Inflammatory macrophage (primary cell): ENCODE data around the gene BBOX1.
"Not testable (repeated sequence)": the region's sequence is repeated elsewhere in the genome, so short reads cannot be mapped to it uniquely, and the experiment has no call there.

Experiments used
- DNase-seq, 2 donors: peaks; one replicate each; pipeline ENCODE4 v3.0.0-alpha.2; 2020 to 2022
- total RNA-seq, 18 experiments: gene quantifications; one replicate each; lab custom pipeline; 2026; ENCODE audit warnings: mixed read lengths in 6 of 18, inconsistent platforms in 2 of 18; lab: John Stamatoyannopoulos, UW

BBOX1 gene
- 0 to 0.10 (median 0) reads per million in 18 experiments for total RNA-seq

GRCh38 chr11:27040302-27041115 is at the start of gene BBOX1:
Gene BBOX1 (plus strand): TSS chr11:27040815. CDS start chr11:27055431, 14,616 bp downstream.
- DNase-seq, result no peak

- DNase-seq, result no peak
Observed at GRCh38 chr11:26992031-26992541, 48.5 kb upstream of the BBOX1 start.

DNA sequence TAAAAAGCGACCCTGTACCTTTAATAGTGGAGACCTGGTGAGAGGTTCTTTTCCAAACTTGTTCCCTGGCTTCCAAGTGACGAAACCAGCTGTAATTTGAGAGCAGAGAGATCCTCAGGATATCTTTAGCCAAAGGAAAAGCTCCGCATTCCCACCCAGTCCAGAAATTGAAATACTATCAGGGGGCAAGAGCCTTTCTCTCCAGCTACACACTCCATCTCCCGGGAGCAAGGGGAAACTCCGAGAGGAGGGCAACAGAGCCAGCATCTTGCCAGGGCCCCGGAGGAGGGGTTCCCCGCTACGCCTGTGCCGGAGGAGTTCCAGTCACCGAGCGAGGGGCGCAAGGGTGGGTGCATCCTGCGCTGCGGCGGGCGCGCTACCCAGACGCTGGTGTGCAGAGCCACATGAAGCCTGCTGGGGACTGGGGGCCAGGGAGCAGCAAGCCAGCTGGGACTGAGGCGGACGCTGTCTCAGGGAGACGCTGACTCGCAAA is 46.6 kb upstream of the BBOX1 start, which contains the start of gene FIBIN:
Gene FIBIN (plus strand): TSS at position 148 of the 493 bp plus-strand sequence. CDS start 415 bp downstream, outside the sequence.
- DNase-seq, result no peak

DNA sequence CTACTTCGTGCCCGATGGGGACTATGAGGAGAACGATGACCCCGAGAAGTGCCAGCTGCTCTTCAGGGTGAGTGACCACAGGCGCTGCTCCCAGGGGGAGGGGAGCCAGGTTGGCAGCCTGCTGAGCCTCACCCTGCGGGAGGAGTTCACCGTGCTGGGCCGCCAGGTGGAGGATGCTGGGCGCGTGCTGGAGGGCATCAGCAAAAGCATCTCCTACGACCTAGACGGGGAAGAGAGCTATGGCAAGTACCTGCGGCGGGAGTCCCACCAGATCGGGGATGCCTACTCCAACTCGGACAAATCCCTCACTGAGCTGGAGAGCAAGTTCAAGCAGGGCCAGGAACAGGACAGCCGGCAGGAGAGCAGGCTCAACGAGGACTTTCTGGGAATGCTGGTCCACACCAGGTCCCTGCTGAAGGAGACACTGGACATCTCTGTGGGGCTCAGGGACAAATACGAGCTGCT is 46.0 kb upstream of the BBOX1 start:
- DNase-seq, result no peak

GRCh38 chr11:26995701-26996460 is 44.7 kb upstream of the BBOX1 start:
- no peak for DNase-seq

GRCh38 chr11:26997378-26997777 is 43.2 kb upstream of the BBOX1 start:
- DNase-seq, result no peak

GRCh38 chr11:27001136-27001730 is 39.4 kb upstream of the BBOX1 start:
- not testable (repeated sequence) for DNase-seq

- DNase-seq, result no peak
Observed at GRCh38 chr11:27002431-27002830, 38.2 kb upstream of the BBOX1 start.

DNA sequence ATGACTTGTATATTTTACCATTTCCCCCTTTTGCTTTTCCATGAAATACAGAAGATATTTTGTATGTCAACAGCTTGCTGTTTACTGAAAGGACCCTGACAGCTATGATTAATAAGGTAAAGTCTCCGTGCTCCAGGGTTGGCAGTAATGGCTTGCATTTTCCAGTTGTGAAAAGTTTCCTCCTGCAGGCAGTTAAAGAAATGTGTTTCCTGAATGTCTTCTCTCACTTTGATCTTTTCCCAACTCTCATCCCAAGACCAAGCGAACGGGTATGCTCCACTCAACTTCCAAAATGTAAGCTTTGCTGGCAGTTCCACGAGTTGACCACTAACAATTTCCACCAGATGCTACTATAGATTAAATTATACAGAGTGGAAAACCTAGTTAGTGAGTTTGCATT is 37.8 kb upstream of the BBOX1 start:
- DNase-seq, result no peak

DNA sequence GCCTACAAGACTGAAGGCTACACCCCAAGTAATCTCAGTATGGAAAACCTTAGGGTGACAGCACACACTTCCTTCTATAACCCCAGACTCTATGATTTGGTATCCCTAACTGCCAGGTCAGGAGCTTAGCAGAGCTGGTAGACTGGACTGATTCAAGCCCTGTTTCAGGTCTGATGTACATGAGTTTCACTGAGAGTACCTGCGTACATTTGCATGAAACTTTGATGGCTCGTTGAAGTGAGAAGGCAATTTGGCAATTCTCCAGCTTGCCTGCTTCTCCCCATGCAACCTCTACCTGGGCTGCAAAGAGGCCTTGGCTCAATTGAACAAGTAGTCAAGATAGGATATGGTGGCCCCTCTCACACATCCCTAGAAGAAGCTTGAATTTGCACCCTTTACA is 36.5 kb upstream of the BBOX1 start:
- DNase-seq, result no peak

GRCh38 chr11:27008811-27009535 is 31.6 kb upstream of the BBOX1 start:
- DNase-seq, result no peak

GRCh38 chr11:27011560-27012233 is 28.9 kb upstream of the BBOX1 start:
- DNase-seq, result no peak

GRCh38 chr11:27012234-27012921 is 28.2 kb upstream of the BBOX1 start:
- DNase-seq, result no peak

DNA sequence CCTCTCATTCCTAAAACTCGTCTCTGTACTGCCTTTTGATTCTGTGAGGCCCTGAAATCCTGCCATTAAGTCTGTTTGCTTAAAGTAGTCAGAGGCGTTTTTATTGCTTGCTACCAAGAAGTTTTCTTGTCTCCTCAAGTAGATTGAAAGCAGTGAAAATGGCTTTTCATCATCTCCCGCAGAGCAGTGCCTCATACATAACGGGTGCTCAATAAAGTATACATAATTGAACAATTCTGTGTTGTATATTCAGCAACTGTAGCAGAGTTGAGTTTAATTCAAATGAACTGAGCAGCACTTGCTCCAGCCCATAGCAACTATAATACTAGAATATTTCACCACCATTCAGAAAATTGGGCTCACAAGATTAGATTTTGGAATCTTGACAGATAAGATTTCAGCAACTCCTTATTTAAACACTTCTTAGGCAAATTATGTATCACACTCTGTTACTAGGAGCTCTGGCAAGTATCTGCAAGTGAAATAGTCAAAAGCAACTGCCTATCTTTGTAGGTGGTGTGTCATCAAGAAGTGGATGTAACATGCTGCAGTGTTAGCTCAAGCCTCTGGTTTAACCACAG is 26.7 kb upstream of the BBOX1 start:
- DNase-seq, result no peak

DNA sequence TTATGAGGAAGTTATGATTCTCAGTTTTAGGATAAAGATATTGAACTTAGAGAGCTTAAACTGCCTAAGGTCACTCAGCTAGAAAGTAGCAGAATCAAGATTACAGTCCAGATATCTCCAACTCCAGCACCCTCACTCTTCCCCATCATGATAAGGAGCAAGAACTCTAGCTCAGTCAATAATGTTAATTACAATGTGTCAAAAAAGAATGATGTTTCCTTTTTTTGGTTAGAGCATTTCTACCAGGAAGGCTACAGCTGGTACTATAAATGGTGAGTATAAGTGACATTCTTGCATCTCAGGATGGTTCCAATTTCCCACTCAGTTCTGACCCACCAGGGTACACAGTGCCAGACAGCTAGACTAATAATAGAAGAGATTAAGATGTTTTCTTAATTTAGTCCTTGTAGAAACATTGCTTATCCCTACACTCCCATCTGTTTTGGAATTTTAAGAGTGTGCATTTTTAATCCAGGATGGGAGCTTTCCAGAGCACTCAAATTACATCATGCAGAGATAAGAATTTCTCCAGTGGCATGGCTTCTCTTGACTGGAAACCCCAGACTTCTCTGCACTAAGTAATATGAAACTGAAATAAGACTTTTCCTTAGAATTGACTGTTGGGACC is 21.6 kb upstream of the BBOX1 start:
- DNase-seq, result no peak

DNA sequence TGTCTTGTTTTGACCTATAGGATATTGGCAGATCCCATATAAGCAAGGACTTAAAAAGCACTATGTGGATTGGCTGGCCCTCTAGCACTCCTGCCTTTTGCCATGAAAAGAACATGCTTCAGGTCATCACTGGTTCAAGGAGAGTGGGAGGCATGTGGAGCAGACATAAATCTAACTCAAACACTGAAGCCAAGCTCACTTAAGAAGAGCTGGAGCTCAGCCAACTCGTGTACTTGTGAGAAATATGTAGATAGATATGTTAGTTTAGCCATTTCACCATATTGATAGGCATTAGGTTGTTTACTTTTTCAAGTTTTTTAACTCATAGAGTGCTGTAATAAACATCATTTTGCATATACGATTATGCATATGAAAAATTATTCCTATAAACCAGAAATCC is 19.9 kb upstream of the BBOX1 start:
- DNase-seq, result no peak

- DNase-seq, result no peak
Observed at GRCh38 chr11:27022659-27023251, 17.9 kb upstream of the BBOX1 start.

- no peak for DNase-seq
Observed at GRCh38 chr11:27024865-27025264, 15.8 kb upstream of the BBOX1 start.

GRCh38 chr11:27025312-27025955 is 15.2 kb upstream of the BBOX1 start:
- no peak for DNase-seq
